H1 (cell line): ENCODE data around the gene FAM76B. TPM values are rescaled to one million over a fixed set of nuclear protein-coding genes. Genes with fewer than 3 reads are reported as not detected.

Experiments
- CTCF ChIA-PET: fragments of 300-600 bp; sonication (Branson Sonifier 250); formaldehyde crosslinking; loops from one replicate; lab custom pipeline; 2021; ENCODE audit not compliant: partially characterized antibody; lab: Charles Lee
- POLR2A ChIA-PET: fragments of 300-600 bp; sonication (Branson Sonifier 250); formaldehyde crosslinking; loops from one replicate; lab custom pipeline; 2021; ENCODE audit warnings: inconsistent platforms; ENCODE audit not compliant: partially characterized antibody; lab: Charles Lee
- DNase-seq, 2 experiments: peaks; one replicate each; pipeline versions ENCODE4 v3.0.0 to v3.0.0-alpha.2; 2010 to 2022; ENCODE audit warnings: low spot score in 2 of 2, low read depth in 1 of 2, mixed read lengths in 1 of 2
- FAIRE-seq: peaks from 2 replicates; lab custom pipeline; 2011; peaks lifted over from hg19 to GRCh38; lab: Jason Lieb, UNC
- H2AFZ ChIP-seq: 2 replicates; pipeline ENCODE4 v1.8.1; 2012; ENCODE audit warnings: low read length, inconsistent platforms
- H2AK5ac ChIP-seq: 2 replicates; pipeline ENCODE4 v1.6.1; 2013; ENCODE audit warnings: low read depth, low read length
- H2BK120ac ChIP-seq: replicated peaks from 2 replicates; pipeline ENCODE3; 2013; ENCODE audit warnings: low read depth, low read length, inconsistent platforms
- H2BK12ac ChIP-seq: 2 replicates; pipeline ENCODE4 v1.6.1; 2013; ENCODE audit warnings: low read depth, low read length
- H2BK15ac ChIP-seq: 2 replicates; pipeline ENCODE4 v1.6.1; 2013; ENCODE audit warnings: low read length
- H2BK20ac ChIP-seq: 2 replicates; pipeline ENCODE4 v1.6.1; 2013; ENCODE audit warnings: low read length
- H2BK5ac ChIP-seq: 2 replicates; pipeline ENCODE4 v1.6.1; 2013; ENCODE audit warnings: low read depth, low read length
- H3K14ac ChIP-seq: 2 replicates; pipeline ENCODE4 v1.6.1; 2013; ENCODE audit warnings: inconsistent platforms; ENCODE audit not compliant: insufficient read length
- H3K18ac ChIP-seq: 2 replicates; pipeline ENCODE4 v1.6.1; 2013; ENCODE audit warnings: low read length; ENCODE audit errors: extremely low read depth
- H3K23ac ChIP-seq: 2 replicates; pipeline ENCODE4 v1.6.1; 2013; ENCODE audit warnings: inconsistent platforms; ENCODE audit not compliant: insufficient read length
- H3K23me2 ChIP-seq: 2 replicates; pipeline ENCODE4 v1.6.1; 2013; ENCODE audit warnings: low read depth, low read length
- H3K27ac ChIP-seq: 2 replicates; pipeline ENCODE4 v1.6.1; 2011; ENCODE audit warnings: low read depth, low read length, inconsistent platforms
- H3K27me3 ChIP-seq, 4 experiments: replicated peaks in 1 of 4; 1 replicate in 1 of 4; 2 replicates in 3 of 4; pipeline versions ENCODE4 v1.6.1 to v1.8.1; 2011 to 2013; ENCODE audit warnings: low read length in 3 of 4, mild to moderate bottlenecking in 3 of 4, inconsistent platforms in 2 of 4, mixed read lengths in 2 of 4, moderate library complexity in 1 of 4; ENCODE audit not compliant: control insufficient read depth in 3 of 4, insufficient read depth in 3 of 4; ENCODE audit errors: extremely low read depth in 1 of 4
- H3K36me3 ChIP-seq, 4 experiments: 2 replicates each; pipeline versions ENCODE4 v1.6.1 to v1.8.1; 2011 to 2013; ENCODE audit warnings: mild to moderate bottlenecking in 4 of 4, low read length in 3 of 4, moderate library complexity in 2 of 4, control low read depth in 1 of 4, inconsistent platforms in 1 of 4; ENCODE audit not compliant: insufficient read depth in 4 of 4, control insufficient read depth in 2 of 4
- H3K4ac ChIP-seq: replicated peaks from 2 replicates; pipeline ENCODE3; 2013; ENCODE audit warnings: low read length, low read depth, mixed read lengths, inconsistent platforms; ENCODE audit not compliant: insufficient read length
- H3K4me1 ChIP-seq, 4 experiments: replicated peaks in 1 of 4; 1 replicate in 1 of 4; 2 replicates in 3 of 4; pipeline versions ENCODE4 v1.6.1 to v1.8.1; 2011 to 2013; ENCODE audit warnings: low read length in 3 of 4, inconsistent platforms in 2 of 4, mixed read lengths in 1 of 4; ENCODE audit not compliant: insufficient read depth in 4 of 4, control insufficient read depth in 3 of 4
- H3K4me2 ChIP-seq, 2 experiments: 2 replicates each; pipeline versions ENCODE4 v1.6.1 to v1.8.1; 2011 to 2013; ENCODE audit warnings: low read depth in 2 of 2, low read length in 2 of 2, control low read depth in 1 of 2, inconsistent platforms in 1 of 2, mild to moderate bottlenecking in 1 of 2; ENCODE audit not compliant: insufficient read depth in 1 of 2
- H3K4me3 ChIP-seq, 4 experiments: fragments of 200-600, 300-600 bp in 1 of 4; sonication (generic), shearing (Covaris generic), sonication (Bioruptor Twin) in 1 of 4; 2 replicates each; pipeline versions ENCODE4 v1.5.1 to v1.8.1; 2011 to 2016; ENCODE audit warnings: low read length in 4 of 4, low read depth in 3 of 4, control low read depth in 2 of 4, inconsistent platforms in 2 of 4, mild to moderate bottlenecking in 2 of 4, mixed read lengths in 1 of 4, moderate library complexity in 1 of 4; ENCODE audit not compliant: insufficient read depth in 2 of 4; ENCODE audit errors: extremely low read depth in 1 of 4
- H3K56ac ChIP-seq: replicated peaks from 2 replicates; pipeline ENCODE3; 2013; ENCODE audit warnings: low read depth, mild to moderate bottlenecking, mixed read lengths, low read length, inconsistent platforms; ENCODE audit not compliant: insufficient read length
- H3K79me1 ChIP-seq: 2 replicates; pipeline ENCODE4 v1.6.1; 2013; ENCODE audit warnings: low read depth, low read length, control low read depth
- H3K79me2 ChIP-seq, 2 experiments: 2 replicates each; pipeline versions ENCODE4 v1.6.1 to v1.8.1; 2012 to 2013; ENCODE audit warnings: low read length in 2 of 2, mild to moderate bottlenecking in 2 of 2, inconsistent platforms in 1 of 2; ENCODE audit not compliant: insufficient read depth in 2 of 2, control insufficient read depth in 1 of 2
- H3K9ac ChIP-seq, 4 experiments: replicated peaks in 1 of 4; 1 replicate in 1 of 4; 2 replicates in 3 of 4; pipeline versions ENCODE4 v1.6.1 to v1.8.1; 2011 to 2013; ENCODE audit warnings: low read depth in 3 of 4, low read length in 3 of 4, control low read depth in 2 of 4, mild to moderate bottlenecking in 2 of 4, moderate library complexity in 2 of 4, inconsistent platforms in 1 of 4; ENCODE audit errors: extremely low read depth in 1 of 4
- H3K9me3 ChIP-seq, 2 experiments: 2 replicates each; pipeline versions ENCODE4 v1.6.1 to v1.8.1; 2012 to 2013; ENCODE audit warnings: mild to moderate bottlenecking in 2 of 2, moderate library complexity in 2 of 2, control low read depth in 1 of 2, inconsistent platforms in 1 of 2, low read depth in 1 of 2, low read length in 1 of 2, mixed read lengths in 1 of 2; ENCODE audit not compliant: insufficient read depth in 2 of 2
- H4K20me1 ChIP-seq, 2 experiments: replicated peaks in 1 of 2; 2 replicates each; pipeline versions ENCODE3 to v1.8.1; 2011 to 2013; ENCODE audit warnings: inconsistent platforms in 2 of 2, low read length in 2 of 2, mild to moderate bottlenecking in 1 of 2; ENCODE audit not compliant: insufficient read depth in 2 of 2, control insufficient read depth in 1 of 2
- H4K5ac ChIP-seq: 2 replicates; pipeline ENCODE4 v1.6.1; 2013; ENCODE audit warnings: low read length, low read depth, mixed read lengths, inconsistent platforms; ENCODE audit not compliant: insufficient read length
- H4K8ac ChIP-seq: 2 replicates; pipeline ENCODE4 v1.8.0; 2013; ENCODE audit warnings: mild to moderate bottlenecking, moderate library complexity, low read length, inconsistent platforms; ENCODE audit not compliant: insufficient read depth; ENCODE audit errors: extremely low read depth
- H4K91ac ChIP-seq: replicated peaks from 2 replicates; pipeline ENCODE3; 2013; ENCODE audit warnings: low read length, mixed read lengths, inconsistent platforms; ENCODE audit not compliant: insufficient read length
- CBX8 ChIP-seq: fragments of 300-800, 300-1000 bp; sonication (generic); IDR thresholded peaks from 2 replicates; pipeline ENCODE4 v1.7.1; 2016; ENCODE audit warnings: low read depth, low read length, borderline replicate concordance
- FOSL1 ChIP-seq: IDR thresholded peaks from 2 replicates; pipeline ENCODE4 v1.6.1; 2011; ENCODE audit warnings: mild to moderate bottlenecking, low read depth, low read length, moderate library complexity; ENCODE audit not compliant: insufficient read depth
- RBBP5 ChIP-seq: IDR thresholded peaks from 2 replicates; pipeline ENCODE4 v1.7.1; 2012; ENCODE audit warnings: low read depth, mild to moderate bottlenecking, inconsistent platforms, low read length, moderate library complexity, borderline replicate concordance
- SIRT6 ChIP-seq: IDR thresholded peaks from one replicate; pipeline ENCODE4 v1.7.1; 2012; ENCODE audit warnings: low read length, inconsistent platforms
- WGBS, 2 experiments: shearing (Covaris generic) in 1 of 2; methylation state at CpG; one replicate each; pipeline versions ENCODE4 v1.1.6 to v1.1.7; 2013 to 2015; ENCODE audit warnings: low lambda C conversion rate in 2 of 2, mixed read lengths in 2 of 2, inconsistent platforms in 1 of 2, low coverage in 1 of 2, missing lambda C conversion rate in 1 of 2; ENCODE audit not compliant: insufficient replicate concordance in 2 of 2, insufficient coverage in 1 of 2, insufficient read length in 1 of 2; ENCODE audit errors: extremely low coverage in 1 of 2, missing lambda C conversion rate in 1 of 2; 5-methylcytosine and 5-hydroxymethylcytosine counted together
- polyA plus RNA-seq, 7 experiments: library from polyadenylated mRNA; depleted of rRNA in 3 of 7; stranded (reverse) in 5 of 7; unstranded in 2 of 7; fragments of >200 nt in 5 of 7; fragments of 200-250 nt in 2 of 7; gene quantifications; 1 replicate in 5 of 7; 2 replicates in 1 of 7; 4 replicates in 1 of 7; pipeline versions ENCODE4 v1.2.1 to v1.2.3, GENCODE V29; 2011 to 2013; ENCODE audit warnings: missing spikeins in 2 of 7, mixed read lengths in 2 of 7
- total RNA-seq: library from RNA; stranded (reverse); fragmentation: NEBNext Ultra II Directional; extraction: Animal tissue kit (Norgen Biotek cat#: 25700); gene quantifications from 2 replicates; pipeline ENCODE4 v1.2.1, GENCODE V29; 2021

Gene FAM76B
- total and polyA plus RNA-seq, 2 of the 8 experiments (the other 6 are each of a cell fraction or from before 2014, with no cell fraction given): 11.0 to 22.3 TPM

DNA sequence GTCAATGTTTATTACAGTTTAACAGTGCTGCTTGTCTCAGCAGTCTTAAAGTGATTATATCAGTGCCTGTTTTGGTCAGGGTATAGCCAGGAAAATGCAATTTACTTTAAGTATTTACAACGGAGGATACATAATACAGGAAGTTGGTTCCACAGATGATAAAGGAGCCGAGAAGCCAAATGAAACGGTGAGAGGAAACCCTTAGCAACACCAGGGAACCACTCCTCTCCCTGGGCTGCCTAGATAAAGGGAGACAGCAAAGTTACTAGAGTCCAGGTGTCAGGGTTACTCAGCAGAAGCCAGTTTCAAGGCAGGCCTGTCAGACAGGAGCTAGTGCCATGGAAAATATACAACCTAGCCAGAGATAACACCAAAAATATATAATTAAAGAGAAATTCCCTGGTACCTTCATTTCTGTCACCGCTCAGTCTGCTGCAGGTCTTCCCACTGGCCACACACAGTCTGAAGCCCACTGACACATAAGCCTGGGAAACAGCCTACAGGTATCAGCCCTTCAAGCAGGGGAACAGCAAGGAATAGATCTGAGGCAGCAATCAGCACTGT lies 55.5 kb downstream of the FAM76B start:
- H4K8ac ChIP-seq: no peak overlapping the region
- H3K4me3 ChIP-seq: no peak overlapping the region
- H3K14ac ChIP-seq: no peak overlapping the region
- peaks cover 1% of the 10 kb centered on the region; the same call in 1 of the 2 replicates for H3K23me2 ChIP-seq
- H2BK20ac ChIP-seq: no peak overlapping the region
- H2AFZ ChIP-seq: no peak overlapping the region
- no peaks in the 10 kb centered on the region for H3K36me3 ChIP-seq
- H4K91ac ChIP-seq: no peak overlapping the region
- DNase-seq: no peak
- POLR2A ChIA-PET: no interaction called here
- no peak overlapping the region for H3K56ac ChIP-seq
- no peak overlapping the region for H4K5ac ChIP-seq
- WGBS, 2 experiments: 95% methylated on average over 4 of the region's 4 CpGs; no CpG with 5 or more reads in 1 of the 2 experiments
- no peak overlapping the region for H3K9ac ChIP-seq
- CTCF ChIA-PET: interaction anchor here (0.6 to 1.1 kb wide), 4 partner anchors 249 to 643 kb away, joined by 3 to 5 read pairs (median 4); no protein-coding TSS in a partner anchor
- H2BK5ac ChIP-seq: no peak overlapping the region
- H2AK5ac ChIP-seq: no peak overlapping the region
- no peaks in the 10 kb centered on the region for H3K79me1 ChIP-seq
- FAIRE-seq: no peak
- H2BK15ac ChIP-seq: no peak overlapping the region
- H3K27ac ChIP-seq: no peak overlapping the region
- H4K20me1 ChIP-seq: no peaks in the 10 kb centered on the region
- no peak overlapping the region for H3K18ac ChIP-seq
- H3K9me3 ChIP-seq: no peaks in the 10 kb centered on the region
- H3K79me2 ChIP-seq: no peaks in the 10 kb centered on the region
- H2BK12ac ChIP-seq: no peak overlapping the region
- H3K23ac ChIP-seq: no peak overlapping the region
- no peak overlapping the region for H3K4ac ChIP-seq
- no peaks in the 10 kb centered on the region; a peak in 1 of 7 replicates for H3K4me1 ChIP-seq
- no peaks in the 10 kb centered on the region for H3K27me3 ChIP-seq
- H2BK120ac ChIP-seq: no peak overlapping the region
- no peak overlapping the region for H3K4me2 ChIP-seq
- TF ChIP-seq CBX8 (no peak), SIRT6 (no peak), RBBP5 (no peak), FOSL1 (no peak)
